RWPE2 (cell line): ENCODE results near the gene ZRANB2.

Source experiments
- ATAC-seq: fragments of 200-7000 bp; cut with Tn5 transposase; 3 replicates; pipeline ENCODE4 v1.9.1; 2021; ENCODE audit warnings: low read depth
- DNase-seq: peaks from one replicate; pipeline ENCODE4 v3.0.0-alpha.2; 2020; ENCODE audit warnings: low spot score
- H3K27ac ChIP-seq: fragments of 450-650 bp; 2 replicates; pipeline ENCODE4 v1.5.1; 2017; ENCODE audit warnings: mild to moderate bottlenecking; ENCODE audit not compliant: poor library complexity, severe bottlenecking
- H3K27me3 ChIP-seq: fragments of 250-450 bp; sonication (Bioruptor Pico); 2 replicates; pipeline ENCODE4 v1.5.1; 2021; ENCODE audit warnings: mild to moderate bottlenecking, moderate library complexity; ENCODE audit not compliant: insufficient read depth, poor library complexity, severe bottlenecking
- H3K36me3 ChIP-seq: fragments of 250-450 bp; sonication (Bioruptor Pico); 2 replicates; pipeline ENCODE4 v1.5.1; 2020; ENCODE audit warnings: low read depth, mild to moderate bottlenecking, moderate library complexity
- H3K4me1 ChIP-seq: fragments of 250-450 bp; sonication (Bioruptor Pico); 2 replicates; pipeline ENCODE4 v1.5.1; 2021; ENCODE audit warnings: mild to moderate bottlenecking, moderate library complexity; ENCODE audit not compliant: insufficient read depth, poor library complexity, severe bottlenecking
- H3K4me3 ChIP-seq: fragments of 250-450 bp; sonication (Bioruptor Pico); 2 replicates; pipeline ENCODE4 v1.5.1; 2021; ENCODE audit warnings: mild to moderate bottlenecking, moderate library complexity; ENCODE audit not compliant: severe bottlenecking
- H3K9me3 ChIP-seq: fragments of 250-450 bp; sonication (Bioruptor Pico); 2 replicates; pipeline ENCODE4 v1.5.1; 2021; ENCODE audit warnings: mild to moderate bottlenecking, moderate library complexity; ENCODE audit not compliant: severe bottlenecking
- TF ChIP-seq, protein P1 (sequence below): fragments of 450-650 bp; IDR thresholded peaks from one replicate; pipeline ENCODE4 v1.5.1; 2017; ENCODE audit warnings: mild to moderate bottlenecking, moderate library complexity; ENCODE audit not compliant: poor library complexity, severe bottlenecking

ZRANB2 gene

DNA sequence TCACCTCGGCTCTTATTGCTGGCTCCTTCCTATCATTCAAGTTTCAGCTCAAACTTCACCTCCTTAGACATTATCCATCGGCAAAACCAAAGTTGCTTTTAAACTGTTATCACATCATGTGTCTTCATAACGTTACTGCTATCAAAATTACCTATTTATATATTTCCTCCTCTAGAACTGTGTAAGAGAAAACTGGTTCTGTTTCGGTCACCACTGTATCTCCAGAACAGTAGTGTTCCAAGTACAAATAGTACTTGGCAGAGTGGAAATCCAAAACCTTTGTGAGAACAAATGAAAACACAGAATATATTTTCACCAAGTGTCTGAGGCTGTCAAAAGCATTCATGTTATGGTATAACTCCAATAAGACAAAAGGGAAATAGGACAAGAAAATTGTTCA lies 9.1 kb downstream of the ZRANB2 start:
- TF ChIP-seq, protein P1, sequence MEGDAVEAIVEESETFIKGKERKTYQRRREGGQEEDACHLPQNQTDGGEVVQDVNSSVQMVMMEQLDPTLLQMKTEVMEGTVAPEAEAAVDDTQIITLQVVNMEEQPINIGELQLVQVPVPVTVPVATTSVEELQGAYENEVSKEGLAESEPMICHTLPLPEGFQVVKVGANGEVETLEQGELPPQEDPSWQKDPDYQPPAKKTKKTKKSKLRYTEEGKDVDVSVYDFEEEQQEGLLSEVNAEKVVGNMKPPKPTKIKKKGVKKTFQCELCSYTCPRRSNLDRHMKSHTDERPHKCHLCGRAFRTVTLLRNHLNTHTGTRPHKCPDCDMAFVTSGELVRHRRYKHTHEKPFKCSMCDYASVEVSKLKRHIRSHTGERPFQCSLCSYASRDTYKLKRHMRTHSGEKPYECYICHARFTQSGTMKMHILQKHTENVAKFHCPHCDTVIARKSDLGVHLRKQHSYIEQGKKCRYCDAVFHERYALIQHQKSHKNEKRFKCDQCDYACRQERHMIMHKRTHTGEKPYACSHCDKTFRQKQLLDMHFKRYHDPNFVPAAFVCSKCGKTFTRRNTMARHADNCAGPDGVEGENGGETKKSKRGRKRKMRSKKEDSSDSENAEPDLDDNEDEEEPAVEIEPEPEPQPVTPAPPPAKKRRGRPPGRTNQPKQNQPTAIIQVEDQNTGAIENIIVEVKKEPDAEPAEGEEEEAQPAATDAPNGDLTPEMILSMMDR: no peak
- Histone ChIP-seq H3K4me1 (no peaks in the 10 kb centered on the region), H3K27ac (no peak overlapping the region), H3K4me3 (no peak overlapping the region), H3K36me3 (peaks cover 100% of the 10 kb centered on the region), H3K27me3 (no peaks in the 10 kb centered on the region), H3K9me3 (no peaks in the 10 kb centered on the region)
- ATAC-seq (no peak), DNase-seq (no peak)

DNA sequence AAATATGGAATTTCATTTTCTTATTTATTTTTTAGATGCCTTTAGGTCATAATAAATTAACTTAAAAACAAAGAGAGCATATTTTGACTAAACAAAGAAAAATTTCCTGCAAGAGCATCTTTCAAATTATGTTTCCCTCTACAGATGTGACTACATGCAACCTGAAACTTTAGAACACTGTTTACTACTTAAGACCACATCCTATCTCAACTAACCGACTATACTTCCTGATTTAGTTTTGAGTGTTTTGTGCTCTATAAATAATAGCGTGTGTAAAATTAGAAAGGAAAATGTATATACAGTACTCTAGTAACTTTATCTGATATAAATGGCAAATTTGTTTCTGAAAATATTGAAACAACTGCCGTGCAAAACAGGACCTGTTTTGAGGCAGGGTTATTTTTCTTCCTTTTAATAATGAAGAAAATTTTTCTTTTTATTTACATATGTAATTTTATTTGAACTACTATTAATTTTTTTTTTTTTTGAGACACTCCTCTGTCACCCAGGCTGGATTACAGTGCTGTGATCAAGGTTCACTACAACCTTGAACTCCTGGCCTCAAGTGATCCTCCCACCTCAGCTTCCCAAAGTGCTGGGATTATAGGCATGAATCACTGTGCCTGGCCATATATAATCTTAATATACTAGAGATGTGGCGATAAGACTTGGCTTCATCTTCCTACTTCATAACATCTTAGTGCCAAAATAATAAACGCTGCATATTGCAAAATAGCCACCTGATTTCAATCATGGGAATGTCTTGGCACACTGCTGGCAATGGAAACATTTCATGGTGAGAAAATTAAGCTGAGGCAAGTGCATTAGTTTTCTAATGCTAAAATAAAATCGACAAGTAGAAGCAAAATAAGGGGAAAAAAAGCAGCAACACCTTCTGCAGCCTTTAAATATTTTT lies 12.3 kb downstream of the ZRANB2 start:
- H3K9me3 ChIP-seq: no peaks in the 10 kb centered on the region
- ATAC-seq: no peak
- H3K4me3 ChIP-seq: no peak overlapping the region
- TF ChIP-seq, protein P1: no peak
- no peak overlapping the region for H3K27ac ChIP-seq
- no peaks in the 10 kb centered on the region for H3K27me3 ChIP-seq
- H3K36me3 ChIP-seq: peaks cover 100% of the 10 kb centered on the region
- no peaks in the 10 kb centered on the region for H3K4me1 ChIP-seq
- no peak for DNase-seq

DNA sequence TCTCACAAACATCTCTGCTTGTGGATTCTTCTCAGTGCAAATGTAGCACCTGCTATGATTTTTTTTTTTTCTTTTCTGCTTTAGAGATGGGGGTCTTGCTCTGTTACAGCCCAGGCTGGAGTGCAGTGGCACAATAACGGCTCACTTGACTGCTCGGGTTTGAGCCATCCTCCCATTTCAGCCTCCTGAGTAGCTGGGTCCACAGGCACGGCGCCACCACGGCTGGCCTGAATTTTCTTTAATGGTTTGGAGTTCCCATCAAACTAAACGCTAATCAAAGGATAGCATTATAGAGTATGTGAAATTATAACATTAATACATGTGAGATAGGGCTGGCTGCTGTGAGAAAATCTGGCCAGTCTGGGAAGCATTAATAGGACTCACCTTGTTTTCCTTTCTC lies 26.0 kb downstream of the ZRANB2 start:
- TF ChIP-seq, protein P1: no peak
- Histone ChIP-seq H3K4me1 (no peaks in the 10 kb centered on the region), H3K36me3 (peaks cover 14% of the 10 kb centered on the region), H3K27ac (no peak overlapping the region), H3K4me3 (no peak overlapping the region), H3K27me3 (peaks cover 1% of the 10 kb centered on the region), H3K9me3 (no peaks in the 10 kb centered on the region)
- ATAC-seq: no peak
- DNase-seq: no peak

DNA sequence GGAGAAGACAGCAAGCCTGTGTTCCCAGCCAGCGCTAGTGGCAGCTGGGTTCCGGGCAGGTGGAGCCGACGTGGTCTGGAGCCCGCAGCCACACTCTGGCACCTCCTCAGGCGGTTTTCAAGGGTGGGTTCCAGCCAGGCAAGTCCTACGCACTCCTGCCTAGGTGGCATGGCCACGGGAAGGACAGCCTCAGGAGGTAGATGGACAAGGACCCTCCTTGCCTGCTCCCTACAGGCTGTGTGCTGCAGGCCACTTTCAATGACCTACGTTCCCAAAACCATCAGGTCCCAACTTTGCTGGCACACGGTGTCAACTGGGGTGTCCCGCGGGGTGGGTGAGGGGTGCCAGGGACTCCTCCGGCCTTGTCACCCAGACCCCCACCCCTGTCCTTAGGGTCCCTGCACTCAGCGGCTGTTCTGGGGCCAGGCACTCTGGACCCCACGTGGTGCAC lies 26.5 kb downstream of the ZRANB2 start:
- H3K27me3 ChIP-seq: peaks cover 6% of the 10 kb centered on the region
- H3K9me3 ChIP-seq: no peaks in the 10 kb centered on the region
- H3K36me3 ChIP-seq: peaks cover 12% of the 10 kb centered on the region
- DNase-seq (no peak), ATAC-seq (0 out of 3 replicates have a peak, but pooled peaks have one; percentile 5)
- no peak overlapping the region for H3K27ac ChIP-seq
- TF ChIP-seq, protein P1: no peak
- H3K4me3 ChIP-seq: no peak overlapping the region
- H3K4me1 ChIP-seq: no peaks in the 10 kb centered on the region

DNA sequence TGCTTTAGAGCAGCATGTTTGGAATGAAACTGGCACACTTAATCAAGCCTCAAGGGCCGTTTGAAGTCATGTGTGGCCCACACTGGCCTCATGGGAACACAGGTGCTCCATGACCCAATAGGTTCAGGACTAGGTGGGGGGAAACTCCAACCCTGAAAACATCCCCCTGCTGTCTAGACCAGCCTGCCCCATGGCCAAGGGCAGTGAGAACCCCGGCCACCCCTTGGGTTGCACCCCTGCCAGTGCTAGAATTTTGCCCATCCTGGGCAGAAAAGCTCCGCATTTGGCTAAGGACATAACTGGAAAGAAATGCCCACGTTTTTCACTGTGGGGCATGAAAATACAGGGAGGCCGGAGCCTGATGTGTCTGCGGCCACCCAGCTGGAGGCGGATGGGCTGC lies 27.1 kb downstream of the ZRANB2 start:
- Histone ChIP-seq H3K9me3 (no peaks in the 10 kb centered on the region), H3K27me3 (peaks cover 11% of the 10 kb centered on the region), H3K36me3 (peaks cover 9% of the 10 kb centered on the region), H3K4me3 (no peak overlapping the region), H3K27ac (no peak overlapping the region), H3K4me1 (no peaks in the 10 kb centered on the region)
- DNase-seq (no peak), ATAC-seq (0 out of 3 replicates have a peak, but pooled peaks have one; percentile 12)
- TF ChIP-seq, protein P1: no peak
